ENCODE results near the gene EFNB2. TPM values are rescaled to one million over a fixed set of nuclear protein-coding genes. Genes with fewer than 3 reads are reported as not detected.

Gene EFNB2
- total and polyA plus RNA-seq, 4 donors: 15.7 to 43.8 (median 29.1) TPM

DNA sequence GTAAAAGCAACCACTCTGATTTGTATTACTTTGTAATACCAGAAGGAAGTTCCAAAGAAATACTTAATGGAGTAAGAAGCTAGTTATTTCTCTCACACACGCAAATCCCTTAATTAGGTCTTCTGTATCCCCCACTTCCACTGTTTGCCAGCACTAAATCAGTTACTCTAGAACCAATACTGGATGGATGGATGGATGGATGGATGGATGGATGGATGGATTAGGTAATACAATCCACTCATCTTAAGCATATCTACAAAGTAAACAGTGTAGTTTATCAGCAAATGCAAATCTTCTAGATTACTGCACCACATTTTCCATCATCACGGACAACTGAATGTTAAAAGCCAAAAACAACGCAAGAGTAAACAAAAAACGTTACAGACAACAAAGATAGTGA, 5.2 kb upstream of the EFNB2 start:
- TF ChIP-seq, protein P1, sequence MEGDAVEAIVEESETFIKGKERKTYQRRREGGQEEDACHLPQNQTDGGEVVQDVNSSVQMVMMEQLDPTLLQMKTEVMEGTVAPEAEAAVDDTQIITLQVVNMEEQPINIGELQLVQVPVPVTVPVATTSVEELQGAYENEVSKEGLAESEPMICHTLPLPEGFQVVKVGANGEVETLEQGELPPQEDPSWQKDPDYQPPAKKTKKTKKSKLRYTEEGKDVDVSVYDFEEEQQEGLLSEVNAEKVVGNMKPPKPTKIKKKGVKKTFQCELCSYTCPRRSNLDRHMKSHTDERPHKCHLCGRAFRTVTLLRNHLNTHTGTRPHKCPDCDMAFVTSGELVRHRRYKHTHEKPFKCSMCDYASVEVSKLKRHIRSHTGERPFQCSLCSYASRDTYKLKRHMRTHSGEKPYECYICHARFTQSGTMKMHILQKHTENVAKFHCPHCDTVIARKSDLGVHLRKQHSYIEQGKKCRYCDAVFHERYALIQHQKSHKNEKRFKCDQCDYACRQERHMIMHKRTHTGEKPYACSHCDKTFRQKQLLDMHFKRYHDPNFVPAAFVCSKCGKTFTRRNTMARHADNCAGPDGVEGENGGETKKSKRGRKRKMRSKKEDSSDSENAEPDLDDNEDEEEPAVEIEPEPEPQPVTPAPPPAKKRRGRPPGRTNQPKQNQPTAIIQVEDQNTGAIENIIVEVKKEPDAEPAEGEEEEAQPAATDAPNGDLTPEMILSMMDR (IDR thresholded peaks at IDR 0.05; ENCODE audit: control extremely low read depth, extremely low read depth): no peak
- Histone ChIP-seq H3K9ac (ENCODE audit: insufficient read depth in 1 of 2, low read length in 2 of 2) (no peak overlapping the region), H3K4me1 (ENCODE audit: control insufficient read depth in 5 of 5, insufficient read depth in 5 of 5, low read length in 5 of 5) (peaks cover 0 to 6% (median 4%) of the 10 kb centered on the region in 5 donors), H3K27me3 (ENCODE audit: control insufficient read depth in 3 of 3, insufficient read depth in 3 of 3, low read length in 2 of 3) (no peaks in the 10 kb centered on the region), H3K4me3 (no peak overlapping the region), H3K27ac (ENCODE audit: low read depth in 1 of 2, low read length in 1 of 2) (no peak overlapping the region), H3K36me3 (ENCODE audit: control insufficient read depth in 4 of 4, insufficient read depth in 4 of 4, low read length in 4 of 4) (peaks cover 0 to 24% (median 8%) of the 10 kb centered on the region in 4 donors), H3K9me3 (ENCODE audit: control insufficient read depth in 4 of 4, insufficient read depth in 3 of 4, low read length in 3 of 4) (no peaks in the 10 kb centered on the region)
- ATAC-seq (ENCODE audit: insufficient read depth, low FRiP score) (no peak), DNase-seq (no peak)
- 80 to 81% methylated on average over 4 of the region's 4 CpGs for WGBS, 2 donors

DNA sequence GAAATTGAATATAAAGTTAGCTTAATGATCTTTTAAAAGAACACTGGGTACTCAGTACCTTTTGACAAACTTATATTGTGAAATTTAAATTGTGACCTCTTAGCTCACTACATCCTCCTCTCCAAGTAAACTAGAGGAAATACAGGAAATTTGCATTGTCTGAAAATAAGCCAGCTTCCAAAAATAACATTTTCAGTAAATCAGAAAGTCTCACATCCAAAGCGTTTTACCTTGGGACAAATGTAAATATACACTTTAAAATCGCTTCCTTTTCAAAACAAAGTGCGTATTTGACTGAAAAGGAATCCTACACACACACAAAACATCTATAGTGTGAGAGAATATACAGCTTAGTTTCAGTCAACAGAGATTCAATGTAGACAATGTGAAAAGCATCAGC, 2.1 kb upstream of the EFNB2 start:
- Histone ChIP-seq H3K36me3 (ENCODE audit: control insufficient read depth in 4 of 4, insufficient read depth in 4 of 4, low read length in 4 of 4) (peaks cover 0 to 9% (median 4%) of the 10 kb centered on the region in 4 donors), H3K9ac (ENCODE audit: insufficient read depth in 1 of 2, low read length in 2 of 2) (no peak overlapping the region), H3K4me3 (no peak overlapping the region), H3K9me3 (ENCODE audit: control insufficient read depth in 4 of 4, insufficient read depth in 3 of 4, low read length in 3 of 4) (no peaks in the 10 kb centered on the region), H3K4me1 (ENCODE audit: control insufficient read depth in 5 of 5, insufficient read depth in 5 of 5, low read length in 5 of 5) (peaks cover 0 to 8% (median 4%) of the 10 kb centered on the region in 5 donors), H3K27ac (ENCODE audit: low read depth in 1 of 2, low read length in 1 of 2) (no peak overlapping the region), H3K27me3 (ENCODE audit: control insufficient read depth in 3 of 3, insufficient read depth in 3 of 3, low read length in 2 of 3) (no peaks in the 10 kb centered on the region)
- no peak for DNase-seq
- TF ChIP-seq, protein P1 (IDR thresholded peaks at IDR 0.05; ENCODE audit: control extremely low read depth, extremely low read depth): no peak
- WGBS, 2 donors: 54 to 60% methylated on average over 3 of the region's 3 CpGs
- ATAC-seq (ENCODE audit: insufficient read depth, low FRiP score): no peak

DNA sequence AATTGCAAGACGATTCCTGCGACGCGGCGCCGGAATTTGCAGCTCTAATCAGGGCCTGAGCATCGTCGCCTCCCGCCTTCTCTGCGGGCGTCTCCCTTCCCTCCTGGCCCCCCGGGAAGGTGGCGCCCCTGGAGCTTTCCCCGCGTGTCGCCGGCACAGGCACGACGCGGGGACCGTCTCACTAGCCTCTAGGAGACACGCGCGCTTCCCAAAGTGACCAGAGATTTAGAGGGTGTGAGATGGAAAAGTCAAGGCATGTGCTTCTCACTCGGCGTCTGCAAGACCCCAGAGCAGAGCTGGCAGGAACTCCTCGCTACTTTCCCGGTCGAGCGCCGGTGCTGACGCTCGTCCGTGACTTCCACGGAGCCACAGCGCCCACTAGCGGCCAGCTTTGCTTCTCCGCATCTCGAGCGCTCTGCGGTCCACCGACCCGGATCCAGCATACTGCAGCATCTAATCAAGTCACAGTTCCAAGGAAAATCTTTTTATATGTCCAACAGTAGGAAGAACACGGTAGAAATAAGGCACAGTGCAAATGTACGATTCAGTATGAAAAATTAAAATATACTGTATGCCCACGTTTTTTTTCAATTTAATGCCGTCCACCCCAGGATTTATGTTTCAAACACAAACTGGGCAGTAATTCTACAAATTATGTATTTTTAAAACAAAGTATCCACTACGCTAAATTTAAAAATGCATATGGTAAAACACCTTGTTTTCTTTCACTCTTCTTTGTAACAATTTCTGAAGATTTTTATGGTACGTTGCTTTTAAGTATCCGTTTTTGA, 977 bp upstream of the EFNB2 start:
- ATAC-seq (ENCODE audit: insufficient read depth, low FRiP score) (peak; percentile 58), DNase-seq (peak; percentile 94 to 97 (median 94))
- Histone ChIP-seq H3K4me3 (peak overlapping the region; percentile 10), H3K36me3 (ENCODE audit: control insufficient read depth in 4 of 4, insufficient read depth in 4 of 4, low read length in 4 of 4) (peaks cover 0 to 6% (median 4%) of the 10 kb centered on the region in 4 donors), H3K9me3 (ENCODE audit: control insufficient read depth in 4 of 4, insufficient read depth in 3 of 4, low read length in 3 of 4) (no peaks in the 10 kb centered on the region), H3K4me1 (ENCODE audit: control insufficient read depth in 5 of 5, insufficient read depth in 5 of 5, low read length in 5 of 5) (peaks cover 0 to 19% (median 4%) of the 10 kb centered on the region in 5 donors), H3K27me3 (ENCODE audit: control insufficient read depth in 3 of 3, insufficient read depth in 3 of 3, low read length in 2 of 3) (no peaks in the 10 kb centered on the region), H3K9ac (ENCODE audit: insufficient read depth in 1 of 2, low read length in 2 of 2) (no peak overlapping the region), H3K27ac (ENCODE audit: low read depth in 1 of 2, low read length in 1 of 2) (peak overlapping the region; percentile 47 to 82)
- TF ChIP-seq, protein P1 (IDR thresholded peaks at IDR 0.05; ENCODE audit: control extremely low read depth, extremely low read depth): peak; percentile 91
- WGBS, 2 donors: 4 to 5% methylated on average over 50 of the region's 50 CpGs

Measured in lung (tissue), 12 donors.